Endothelial cell (in vitro differentiated cells): ENCODE measurements around the gene CARD11. TPM values are rescaled to one million over a fixed set of nuclear protein-coding genes. Genes with fewer than 3 reads are reported as not detected.

Experiments used
- DNase-seq: peaks from one replicate; pipeline ENCODE4 v3.0.0; 2021; ENCODE audit warnings: low spot score
- H3K27ac Mint-ChIP-seq: one replicate; pipeline ENCODE4 v1.8.0; 2021; ENCODE audit warnings: mixed read lengths, inconsistent platforms; ENCODE audit not compliant: unreplicated experiment
- H3K27me3 Mint-ChIP-seq: one replicate; pipeline ENCODE4 v1.8.0; 2021; ENCODE audit warnings: mild to moderate bottlenecking, moderate library complexity, mixed read lengths, inconsistent platforms; ENCODE audit not compliant: unreplicated experiment
- H3K36me3 Mint-ChIP-seq: one replicate; pipeline ENCODE4 v1.8.0; 2021; ENCODE audit warnings: mild to moderate bottlenecking, low read depth, mixed read lengths, inconsistent platforms; ENCODE audit not compliant: unreplicated experiment
- H3K4me1 Mint-ChIP-seq: one replicate; pipeline ENCODE4 v1.8.0; 2021; ENCODE audit warnings: mild to moderate bottlenecking, mixed read lengths, inconsistent platforms; ENCODE audit not compliant: unreplicated experiment
- H3K4me3 Mint-ChIP-seq: one replicate; pipeline ENCODE4 v1.8.0; 2021; ENCODE audit warnings: mild to moderate bottlenecking, mixed read lengths, inconsistent platforms; ENCODE audit not compliant: unreplicated experiment
- H3K9me3 Mint-ChIP-seq: one replicate; pipeline ENCODE4 v1.8.0; 2021; ENCODE audit warnings: mixed read lengths, inconsistent platforms; ENCODE audit not compliant: unreplicated experiment
- CTCF ChIP-seq: fragments of 200-600 bp; sonication (generic); IDR thresholded peaks from one replicate; pipeline ENCODE4 v1.5.0; 2021; ENCODE audit warnings: antibody characterized with exemption; ENCODE audit not compliant: unreplicated experiment
- total RNA-seq: library from RNA; stranded (reverse); fragmentation: NEBNext Ultra II Directional; extraction: Animal tissue kit (Norgen Biotek cat#: 25700); gene quantifications from one replicate; pipeline ENCODE4 v1.2.1, GENCODE V29; 2021; ENCODE audit not compliant: unreplicated experiment

The CARD11 gene
- total RNA-seq, 1 donor from 2014 or later, result 3.9 TPM

GRCh38 chr7:3013975-3014792 is 29.5 kb downstream of the CARD11 start:
- no peak for TF ChIP-seq CTCF
- Mint-ChIP-seq H3K4me1 (peaks cover 2% of the 10 kb centered on the region), H3K27me3 (peaks cover 6% of the 10 kb centered on the region), H3K4me3 (no peak overlapping the region), H3K36me3 (no peaks in the 10 kb centered on the region), H3K27ac (no peak overlapping the region), H3K9me3 (no peaks in the 10 kb centered on the region)
- no peak for DNase-seq

- peaks cover 7% of the 10 kb centered on the region for H3K27me3 Mint-ChIP-seq
- peaks cover 6% of the 10 kb centered on the region for H3K36me3 Mint-ChIP-seq
- no peak overlapping the region for H3K27ac Mint-ChIP-seq
- H3K9me3 Mint-ChIP-seq, result no peaks in the 10 kb centered on the region
- TF ChIP-seq CTCF, result no peak
- no peak for DNase-seq
- H3K4me3 Mint-ChIP-seq, result no peak overlapping the region
- H3K4me1 Mint-ChIP-seq, result peaks cover 2% of the 10 kb centered on the region
Observed at GRCh38 chr7:3011211-3011852, 32.3 kb downstream of the CARD11 start.

DNA sequence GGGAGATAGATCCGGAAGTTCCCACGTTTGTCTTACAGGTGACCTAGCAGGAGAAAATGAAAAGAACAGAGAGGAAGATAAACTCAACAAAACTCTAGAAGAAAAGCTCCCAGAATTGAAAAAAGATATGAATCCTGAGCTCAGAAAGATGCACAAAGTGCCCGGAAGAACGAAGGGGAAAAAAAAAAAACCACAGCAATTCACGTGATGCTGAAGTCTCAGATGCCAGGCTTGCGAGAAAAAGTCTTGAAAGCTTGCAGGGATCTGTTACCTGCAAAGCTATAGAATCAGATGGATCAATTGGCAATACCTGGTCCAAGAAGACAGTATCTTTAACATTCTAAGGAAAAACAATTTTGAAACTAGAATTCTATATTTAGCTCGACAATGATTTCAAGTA is 33.5 kb downstream of the CARD11 start:
- H3K4me1 Mint-ChIP-seq, result peaks cover 2% of the 10 kb centered on the region
- H3K4me3 Mint-ChIP-seq, result no peak overlapping the region
- no peak overlapping the region for H3K27ac Mint-ChIP-seq
- no peaks in the 10 kb centered on the region for H3K9me3 Mint-ChIP-seq
- peaks cover 6% of the 10 kb centered on the region for H3K36me3 Mint-ChIP-seq
- DNase-seq, result no peak
- TF ChIP-seq CTCF, result no peak
- H3K27me3 Mint-ChIP-seq, result peaks cover 7% of the 10 kb centered on the region

- Mint-ChIP-seq H3K4me3 (no peak overlapping the region), H3K9me3 (no peaks in the 10 kb centered on the region), H3K36me3 (peaks cover 6% of the 10 kb centered on the region), H3K4me1 (peaks cover 2% of the 10 kb centered on the region), H3K27ac (no peak overlapping the region), H3K27me3 (peaks cover 7% of the 10 kb centered on the region)
- no peak for TF ChIP-seq CTCF
- no peak for DNase-seq
Observed at GRCh38 chr7:3009086-3009485, 34.6 kb downstream of the CARD11 start.

DNA sequence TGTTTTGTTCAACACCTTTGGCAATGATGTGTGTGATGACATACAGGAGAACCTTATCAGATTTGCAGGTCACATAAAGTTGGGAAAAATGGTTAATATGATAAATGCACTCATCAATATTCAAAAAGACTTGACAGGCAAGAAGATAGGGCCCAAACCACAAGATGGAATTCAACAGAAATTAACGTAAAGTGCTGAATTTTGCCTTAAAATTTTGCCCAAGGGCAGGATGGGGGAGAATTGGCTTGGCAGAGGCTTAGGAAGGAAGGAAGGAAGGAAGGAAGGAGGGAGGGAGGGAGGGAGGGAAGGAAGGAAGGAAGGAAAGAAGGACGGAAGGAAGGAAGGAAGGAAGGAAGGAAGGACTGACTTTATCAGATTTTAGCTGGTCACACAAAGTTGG is 35.3 kb downstream of the CARD11 start:
- peaks cover 6% of the 10 kb centered on the region for H3K36me3 Mint-ChIP-seq
- no peak overlapping the region for H3K27ac Mint-ChIP-seq
- DNase-seq, result no peak
- no peak for TF ChIP-seq CTCF
- no peaks in the 10 kb centered on the region for H3K9me3 Mint-ChIP-seq
- H3K4me1 Mint-ChIP-seq, result peaks cover 2% of the 10 kb centered on the region
- H3K4me3 Mint-ChIP-seq, result no peak overlapping the region
- peaks cover 7% of the 10 kb centered on the region for H3K27me3 Mint-ChIP-seq
